ENCODE results near the gene TSPAN16.

DNA sequence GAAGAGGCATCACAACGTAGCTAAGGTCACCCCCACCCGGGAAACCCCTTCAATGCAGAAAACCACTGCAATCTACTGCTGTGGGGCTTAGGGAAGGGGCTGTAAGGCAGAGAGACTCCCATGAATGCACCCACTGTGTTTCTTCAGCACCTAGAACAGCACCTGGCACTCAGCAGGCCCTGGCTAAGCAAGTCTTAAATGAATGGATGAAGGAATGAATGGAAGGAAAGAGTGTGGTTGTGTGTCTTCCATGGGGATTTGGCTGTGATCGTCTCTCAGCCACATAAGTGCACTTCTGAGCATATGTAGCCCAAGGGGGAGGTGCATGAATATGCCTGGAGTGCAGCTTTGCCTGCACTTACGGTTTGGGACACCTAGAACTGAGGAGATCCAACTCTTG is 53.2 kb downstream of the TSPAN16 start:
- TF ChIP-seq, protein P1, sequence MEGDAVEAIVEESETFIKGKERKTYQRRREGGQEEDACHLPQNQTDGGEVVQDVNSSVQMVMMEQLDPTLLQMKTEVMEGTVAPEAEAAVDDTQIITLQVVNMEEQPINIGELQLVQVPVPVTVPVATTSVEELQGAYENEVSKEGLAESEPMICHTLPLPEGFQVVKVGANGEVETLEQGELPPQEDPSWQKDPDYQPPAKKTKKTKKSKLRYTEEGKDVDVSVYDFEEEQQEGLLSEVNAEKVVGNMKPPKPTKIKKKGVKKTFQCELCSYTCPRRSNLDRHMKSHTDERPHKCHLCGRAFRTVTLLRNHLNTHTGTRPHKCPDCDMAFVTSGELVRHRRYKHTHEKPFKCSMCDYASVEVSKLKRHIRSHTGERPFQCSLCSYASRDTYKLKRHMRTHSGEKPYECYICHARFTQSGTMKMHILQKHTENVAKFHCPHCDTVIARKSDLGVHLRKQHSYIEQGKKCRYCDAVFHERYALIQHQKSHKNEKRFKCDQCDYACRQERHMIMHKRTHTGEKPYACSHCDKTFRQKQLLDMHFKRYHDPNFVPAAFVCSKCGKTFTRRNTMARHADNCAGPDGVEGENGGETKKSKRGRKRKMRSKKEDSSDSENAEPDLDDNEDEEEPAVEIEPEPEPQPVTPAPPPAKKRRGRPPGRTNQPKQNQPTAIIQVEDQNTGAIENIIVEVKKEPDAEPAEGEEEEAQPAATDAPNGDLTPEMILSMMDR (conservative IDR thresholded peaks at IDR 0.05; ENCODE audit: low read length), result no peak
- no peak for TF ChIP-seq EZH2phosphoT487 (IDR thresholded peaks at IDR 0.05; ENCODE audit: borderline replicate concordance)

All from Loucy (cell line).